K562 (cell line): ENCODE measurements around the gene NXPH4. TPM values are rescaled to one million over a fixed set of nuclear protein-coding genes. Genes with fewer than 3 reads are reported as not detected.

Experiments used
- ATAC-seq: fragments of 200-7000 bp; cut with Tn5 transposase; 3 replicates; pipeline ENCODE4 v1.9.1; 2020; ENCODE audit warnings: moderate library complexity
- BruUV-seq: library from RNA; stranded (reverse); fragments of 400-500 nt; replicated peaks from 2 replicates; lab custom pipeline; 2021; lab: Mats Ljungman, UMichigan
- CTCF ChIA-PET: fragments of 300-600 bp; formaldehyde crosslinking; extraction: SDS; loops from one replicate; lab custom pipeline; 2021; ENCODE audit warnings: low intra/inter-chr PET ratio; lab: Yijun Ruan, JAX
- POLR2A ChIA-PET: fragments of 300-600, 350-650 bp; sonication (Branson Sonifier 250); formaldehyde crosslinking; extraction: SDS; loops from one replicate; lab custom pipeline; 2021; ENCODE audit warnings: antibody characterized with exemption, inconsistent platforms; lab: Yijun Ruan, JAX
- DNase-seq, 4 experiments: peaks; one replicate each; pipeline versions ENCODE4 v3.0.0 to v3.0.0-alpha.2; 2011 to 2018; ENCODE audit warnings: low spot score in 3 of 4, mixed read lengths in 3 of 4; ENCODE audit errors: extremely low read depth in 1 of 4
- FAIRE-seq: peaks from 2 replicates; lab custom pipeline; 2011; peaks lifted over from hg19 to GRCh38; lab: Jason Lieb, UNC
- H2AFZ ChIP-seq: 2 replicates; pipeline ENCODE4 v1.6.0; 2011; ENCODE audit warnings: low read depth, low read length, control low read depth, inconsistent platforms
- H3K27ac ChIP-seq: fragments of 200-600 bp; 3 replicates; pipeline ENCODE4 v1.8.0; 2011; ENCODE audit warnings: low read depth, mild to moderate bottlenecking, control low read depth, inconsistent platforms, low read length, moderate library complexity, mixed read lengths; ENCODE audit errors: extremely low read depth
- H3K27me3 ChIP-seq, 2 experiments: fragments of 300-600 bp in 1 of 2; 2 replicates in 1 of 2; 3 replicates in 1 of 2; pipeline versions ENCODE4 v1.6.0 to v1.8.0; 2011; ENCODE audit warnings: inconsistent platforms in 2 of 2, low read length in 2 of 2, mild to moderate bottlenecking in 1 of 2, mixed read lengths in 1 of 2, moderate library complexity in 1 of 2; ENCODE audit not compliant: control insufficient read depth in 2 of 2, insufficient read depth in 2 of 2
- H3K36me3 ChIP-seq: fragments of 300-600 bp; 3 replicates; pipeline ENCODE4 v1.8.0; 2011; ENCODE audit warnings: mild to moderate bottlenecking, low read length, inconsistent platforms; ENCODE audit not compliant: control insufficient read depth, insufficient read depth
- H3K4me1 ChIP-seq, 2 experiments: fragments of 200-600 bp in 1 of 2; replicated peaks in 1 of 2; 2 replicates in 1 of 2; 3 replicates in 1 of 2; pipeline versions ENCODE4 v1.5.1 to v1.8.0; 2011; ENCODE audit warnings: inconsistent platforms in 2 of 2, low read length in 2 of 2, mild to moderate bottlenecking in 1 of 2, mixed read lengths in 1 of 2, moderate library complexity in 1 of 2; ENCODE audit not compliant: control insufficient read depth in 2 of 2, insufficient read depth in 2 of 2
- H3K4me2 ChIP-seq: 2 replicates; pipeline ENCODE4 v1.6.1; 2011; ENCODE audit warnings: low read length, control low read depth, inconsistent platforms, mixed read lengths; ENCODE audit not compliant: insufficient read depth
- H3K4me3 ChIP-seq: fragments of 200-600 bp; sonication (generic), shearing (Covaris generic); 2 replicates; pipeline ENCODE4 v1.5.1; 2016; ENCODE audit warnings: control low read depth, inconsistent platforms
- H3K79me2 ChIP-seq: fragments of 200-600 bp; 3 replicates; pipeline ENCODE4 v1.8.0; 2011; ENCODE audit warnings: low read length, inconsistent platforms; ENCODE audit not compliant: control insufficient read depth, insufficient read depth
- H3K9ac ChIP-seq, 2 experiments: 2 replicates each; pipeline versions ENCODE4 v1.6.0 to v1.6.1; 2011; ENCODE audit warnings: low read depth in 2 of 2, low read length in 2 of 2, control low read depth in 1 of 2, inconsistent platforms in 1 of 2, mild to moderate bottlenecking in 1 of 2, mixed read lengths in 1 of 2; ENCODE audit not compliant: insufficient read depth in 1 of 2
- H3K9me1 ChIP-seq: one replicate; pipeline ENCODE4 v1.6.0; 2011; ENCODE audit warnings: inconsistent platforms, mild to moderate bottlenecking, low read length, moderate library complexity; ENCODE audit not compliant: control insufficient read depth, insufficient read depth
- H3K9me3 ChIP-seq: replicated peaks from 2 replicates; pipeline ENCODE4 v1.5.1; 2011; ENCODE audit warnings: low read depth, low read length, inconsistent platforms; ENCODE audit not compliant: control insufficient read depth, insufficient read depth
- H4K20me1 ChIP-seq: replicated peaks from 2 replicates; pipeline ENCODE4 v1.6.1; 2011; ENCODE audit warnings: low read length, inconsistent platforms, mixed read lengths; ENCODE audit not compliant: control insufficient read depth, insufficient read depth
- ARID4B ChIP-seq: sonication (generic); formaldehyde crosslinking; IDR thresholded peaks from 2 replicates; pipeline ENCODE4 v1.8.0; 2022; ENCODE audit warnings: mild to moderate bottlenecking, missing genetic modification reagents
- COPS2 ChIP-seq: fragments of 450-650 bp; conservative IDR thresholded peaks from 2 replicates; pipeline ENCODE4 v1.6.1; 2016; ENCODE audit warnings: mild to moderate bottlenecking, moderate library complexity
- ELF2 ChIP-seq: fragments of 250-450 bp; sonication (Bioruptor Pico); IDR thresholded peaks from 2 replicates; pipeline ENCODE4 v1.5.0; 2021; ENCODE audit warnings: mild to moderate bottlenecking
- ETV1 ChIP-seq: fragments of 450-650 bp; conservative IDR thresholded peaks from 2 replicates; pipeline ENCODE4 v1.6.1; 2016; ENCODE audit warnings: missing genetic modification characterization, control low read depth, low read depth, missing compliant biosample characterization
- NCOA6 ChIP-seq: fragments of 450-650 bp; IDR thresholded peaks from 2 replicates; pipeline ENCODE4 v1.6.1; 2017; ENCODE audit warnings: mild to moderate bottlenecking
- TFAP4 ChIP-seq: sonication (generic); formaldehyde crosslinking; IDR thresholded peaks from 2 replicates; pipeline ENCODE4 v1.8.0; 2022; ENCODE audit warnings: missing genetic modification reagents, mild to moderate bottlenecking, moderate library complexity, borderline replicate concordance
- U2AF2 ChIP-seq: fragments of 200-400 bp; formaldehyde crosslinking; optimal IDR thresholded peaks from 2 replicates; pipeline ENCODE3; 2017; ENCODE audit warnings: low read depth, mild to moderate bottlenecking, low read length
- USF1 ChIP-seq: sonication (generic); formaldehyde crosslinking; IDR thresholded peaks from 2 replicates; pipeline ENCODE4 v1.9.0; 2022; ENCODE audit warnings: mild to moderate bottlenecking, missing genetic modification reagents
- VEZF1 ChIP-seq: fragments of 200-800 bp; sonication (Bioruptor generic); IDR thresholded peaks from 2 replicates; pipeline ENCODE4 v1.6.1; 2017; ENCODE audit warnings: missing genetic modification characterization, missing compliant biosample characterization
- ZBTB26 ChIP-seq: fragments of 450-650 bp; formaldehyde crosslinking; IDR thresholded peaks from 2 replicates; pipeline ENCODE4 v1.4.0; 2022; ENCODE audit warnings: missing genetic modification characterization
- WGBS: fragments of 100-300 bp; shearing (Covaris generic); methylation state at CpG from one replicate; pipeline ENCODE4 v1.1.6; 2016; ENCODE audit warnings: low coverage, mixed read lengths; ENCODE audit not compliant: insufficient coverage; ENCODE audit errors: missing lambda C conversion rate; 5-methylcytosine and 5-hydroxymethylcytosine counted together
- in situ Hi-C: fragments of 300-500 bp; cut with MboI; formaldehyde crosslinking; loops from 4 replicates; pipeline ENCODE4 v1.15.0; 2018; ENCODE audit warnings: inconsistent platforms, mixed read lengths
- intact Hi-C: fragments of 100-400 bp; cut with micrococcal nuclease; formaldehyde crosslinking; loops from 2 replicates; pipeline ENCODE4 v1.14.2; 2022
- polyA plus RNA-seq, 8 experiments: library from polyadenylated mRNA; depleted of rRNA in 4 of 8; stranded (reverse) in 5 of 8; unstranded in 3 of 8; fragments of >200 nt; fragmentation: Nextera tagmentation in 2 of 8; fragmentation: Illumina TruSeq in 1 of 8; extraction: Ambion mirVana in 2 of 8; extraction: Trizol in 1 of 8; gene quantifications; 2 replicates each; pipeline versions ENCODE4 v1.2.1 to v1.2.3, GENCODE V29; 2011 to 2014; ENCODE audit warnings: inconsistent platforms in 1 of 8, missing spikeins in 1 of 8
- total RNA-seq, 7 experiments: library from RNA; depleted of rRNA in 6 of 7; stranded (reverse); fragments of >200 nt in 6 of 7; fragmentation: Illumina TruSeq in 2 of 7; extraction: Trizol in 2 of 7; gene quantifications; 2 replicates each; pipeline versions ENCODE4 v1.2.1 to v1.2.3, GENCODE V29; 2011 to 2021; ENCODE audit warnings: low replicate concordance in 1 of 7

The NXPH4 gene
- total and polyA plus RNA-seq, 9 of the 15 experiments (the other 6 are each of a cell fraction or from before 2014, with no cell fraction given) = 0.49 to 2.7 (median 1.1) TPM; not detected in 4

- Histone ChIP-seq H3K4me3 (peak overlapping the region; percentile 39), H3K9me1 (peaks cover 3% of the 10 kb centered on the region), H3K9me3 (no peaks in the 10 kb centered on the region), H3K79me2 (no peaks in the 10 kb centered on the region), H2AFZ (peak overlapping the region; percentile 82), H4K20me1 (peaks cover 13% of the 10 kb centered on the region; the same call in 1 of the 2 replicates), H3K9ac (peak overlapping the region in 1 of 2 experiments; percentile 90; a peak in 2 of 4 replicates), H3K27me3 (peaks cover 45 to 70% of the 10 kb centered on the region in 2 experiments), H3K4me2 (peak overlapping the region; percentile 76), H3K27ac (no peak overlapping the region), H3K4me1 (peaks cover 23 to 54% of the 10 kb centered on the region in 2 experiments), H3K36me3 (no peaks in the 10 kb centered on the region)
- ATAC-seq (no peak), DNase-seq (peak in 2 of 4 experiments; percentile 51 to 53), FAIRE-seq (peak; percentile 32)
- 4% methylated on average over 49 of the region's 63 CpGs for WGBS
- ChIA-PET CTCF (interaction anchor here (0.7 to 7.2 kb wide), 2 partner anchors 21 to 148 kb away, joined by 4 to 186 read pairs; a partner anchor contains a TSS), POLR2A (interaction anchor here (0.6 to 2.2 kb wide), 4 partner anchors 12 to 407 kb away, joined by 3 to 9 read pairs (median 6); partner anchors contain the start of gene SHMT2)
- intact Hi-C loops = no loop called here
- no TSS peak for BruUV-seq
- in situ Hi-C loops = no loop called here
- TF ChIP-seq ARID4B (CRISPR knock-in tag) (0 out of 2 replicates have a peak, but pooled peaks have one; percentile 48), ETV1 (tag) (no peak), TFAP4 (CRISPR knock-in tag) (peak; percentile 36; the same call in 1 of the 2 replicates), VEZF1 (CRISPR knock-in tag) (peak; percentile 24; the same call in 1 of the 2 replicates), ELF2 (CRISPR knock-in tag) (no peak), COPS2 (no peak), USF1 (CRISPR knock-in tag) (peak; percentile 18; the same call in 1 of the 2 replicates), U2AF2 (no peak), NCOA6 (no peak), ZBTB26 (CRISPR knock-in tag) (no peak)
Measured at GRCh38 chr12:57216921-57217879, 606 bp downstream of the NXPH4 start.
